Gastrocnemius medialis (tissue), 4 donors: ENCODE data around the gene SSC4D. TPM values are rescaled to one million over a fixed set of nuclear protein-coding genes. Genes with fewer than 3 reads are reported as not detected.

Experiments used
- ATAC-seq, 2 donors: fragments of 150-250 bp; one replicate each; pipeline ENCODE4 v1.9.1; 2016
- DNase-seq, 2 donors: peaks; one replicate each; pipeline ENCODE4 v3.0.0-alpha.2; 2019
- H3K27ac ChIP-seq, 4 donors: fragments of 200-600 bp; sonication (generic); 1 replicate in 1 of 4; 2 replicates in 3 of 4; pipeline ENCODE4 v1.5.1; 2016 to 2018; ENCODE audit warnings: mild to moderate bottlenecking in 2 of 4, moderate library complexity in 1 of 4
- H3K27me3 ChIP-seq, 3 donors: fragments of 200-600 bp; sonication (generic) in 2 of 3; 1 replicate in 1 of 3; 2 replicates in 2 of 3; pipeline versions ENCODE4 v1.5.1 to v1.6.0; 2016 to 2019; ENCODE audit warnings: mild to moderate bottlenecking in 1 of 3, moderate library complexity in 1 of 3
- H3K36me3 ChIP-seq, 2 donors: fragments of 200-600 bp; sonication (generic) in 1 of 2; one replicate each; pipeline ENCODE4 v1.5.1; 2017 to 2018
- H3K4me1 ChIP-seq, 2 donors: fragments of 200-600 bp; sonication (generic) in 1 of 2; one replicate each; pipeline ENCODE4 v1.5.1; 2016 to 2017; ENCODE audit warnings: mild to moderate bottlenecking in 2 of 2
- H3K4me3 ChIP-seq, 4 donors: fragments of 200-600 bp; sonication (generic) in 3 of 4; 1 replicate in 1 of 4; 2 replicates in 3 of 4; pipeline ENCODE4 v1.5.1; 2016 to 2019; ENCODE audit warnings: mild to moderate bottlenecking in 2 of 4
- H3K9me3 ChIP-seq, 3 donors: fragments of 200-600 bp; sonication (generic) in 2 of 3; 1 replicate in 1 of 3; 2 replicates in 2 of 3; pipeline ENCODE4 v1.5.1; 2016 to 2019
- CTCF ChIP-seq, 5 experiments: fragments of 450-650 bp in 3 of 5; fragments of 200-600 bp in 2 of 5; sonication (generic) in 2 of 5; IDR thresholded peaks in 4 of 5; conservative IDR thresholded peaks in 1 of 5; 1 replicate in 4 of 5; 2 replicates in 1 of 5; pipeline ENCODE4 v1.5.1; 2016 to 2019; ENCODE audit warnings: antibody characterized with exemption in 5 of 5, mild to moderate bottlenecking in 3 of 5, moderate library complexity in 3 of 5
- POLR2A ChIP-seq, 2 donors: fragments of 450-650 bp; IDR thresholded peaks; one replicate each; pipeline ENCODE4 v1.6.1; 2017; ENCODE audit warnings: antibody characterized with exemption in 2 of 2, mild to moderate bottlenecking in 2 of 2, moderate library complexity in 2 of 2
- in situ Hi-C, 4 donors: fragments of 200-750 bp; cut with MboI; loops; one replicate each; pipeline versions ENCODE4 v1.15.0 to v1.8.0; 2017; ENCODE audit warnings: low sequenced_read_pairs in 4 of 4
- intact Hi-C: fragments of 100-400 bp; cut with DNase I; formaldehyde crosslinking; loops from one replicate; pipeline ENCODE4 v1.15.1; 2023; ENCODE audit warnings: low total_unique reads
- total RNA-seq, 4 donors: library from RNA; depleted of rRNA; stranded (reverse); fragments of >200 nt; gene quantifications; one replicate each; pipeline versions ENCODE4 v1.1.0 to v1.2.3, GENCODE V29; 2016

The SSC4D gene
- total RNA-seq, 4 donors from 2014 or later = 0.20 to 0.68 (median 0.25) TPM; not detected in 1

- in situ Hi-C loops = loop anchor here in 1 of 4 donors (5.0 kb wide), 1 partner anchor 34 kb away; no protein-coding TSS in a partner anchor
Observed at GRCh38 chr7:76356115-76356514, 53.4 kb downstream of the SSC4D start.

GRCh38 chr7:76354981-76355730 is 54.3 kb downstream of the SSC4D start:
- Histone ChIP-seq H3K4me3 (peak overlapping the region in 3 of 4 donors; percentile 5 to 15 (median 11)), H3K27me3 (no peaks in the 10 kb centered on the region), H3K27ac (peak overlapping the region; percentile 96 to 100 (median 98)), H3K4me1 (peaks cover 77 to 80% of the 10 kb centered on the region in 2 donors), H3K36me3 (peaks cover 0 to 5% of the 10 kb centered on the region in 2 donors), H3K9me3 (no peaks in the 10 kb centered on the region)
- in situ Hi-C loops = loop anchor here in 1 of 4 donors (5.0 kb wide), 1 partner anchor 33 kb away; no protein-coding TSS in a partner anchor
- intact Hi-C loops = loop anchor here (5.0 kb wide), 1 partner anchor 178 kb away; no protein-coding TSS in a partner anchor
- ATAC-seq (no peak), DNase-seq (no peak)
- no peak for TF ChIP-seq POLR2A (IDR thresholded peaks at IDR 0.05)
- TF ChIP-seq CTCF (IDR thresholded peaks at IDR 0.05 in 4 of 5, conservative IDR thresholded peaks at IDR 0.05 in 1 of 5) = no peak

More at GRCh38 chr7:76356115-76356514, 53.4 kb downstream of the SSC4D start:
- Histone ChIP-seq H3K4me3 (peak overlapping the region in 1 of 4 donors; percentile 14), H3K27ac (peak overlapping the region; percentile 96 to 100 (median 98)), H3K9me3 (no peaks in the 10 kb centered on the region), H3K36me3 (no peaks in the 10 kb centered on the region), H3K4me1 (peaks cover 67 to 70% of the 10 kb centered on the region in 2 donors), H3K27me3 (no peaks in the 10 kb centered on the region)
- ATAC-seq (no peak), DNase-seq (no peak)
- intact Hi-C loops = loop anchor here (5.0 kb wide), 1 partner anchor 179 kb away; no protein-coding TSS in a partner anchor
- TF ChIP-seq CTCF (IDR thresholded peaks at IDR 0.05 in 4 of 5, conservative IDR thresholded peaks at IDR 0.05 in 1 of 5) (no peak), POLR2A (IDR thresholded peaks at IDR 0.05) (no peak)

GRCh38 chr7:76354516-76354915 is 55.0 kb downstream of the SSC4D start:
- TF ChIP-seq POLR2A (IDR thresholded peaks at IDR 0.05) (no peak), CTCF (IDR thresholded peaks at IDR 0.05 in 4 of 5, conservative IDR thresholded peaks at IDR 0.05 in 1 of 5) (no peak)
- no peak for DNase-seq
- peaks cover 0 to 11% of the 10 kb centered on the region in 2 donors for H3K36me3 ChIP-seq
- H3K27ac ChIP-seq = peak overlapping the region; percentile 96 to 100 (median 98)
- no peak for ATAC-seq
- H3K27me3 ChIP-seq = no peaks in the 10 kb centered on the region
- intact Hi-C loops (no loop called here), in situ Hi-C loops (no loop called here)
- peaks cover 79 to 82% of the 10 kb centered on the region in 2 donors for H3K4me1 ChIP-seq
- H3K9me3 ChIP-seq = no peaks in the 10 kb centered on the region
- peak overlapping the region in 3 of 4 donors; percentile 5 to 15 (median 11) for H3K4me3 ChIP-seq

GRCh38 chr7:76353744-76354143 is 55.8 kb downstream of the SSC4D start:
- peaks cover 0 to 13% of the 10 kb centered on the region in 2 donors for H3K36me3 ChIP-seq
- peak overlapping the region; percentile 96 to 100 (median 98) for H3K27ac ChIP-seq
- ATAC-seq (no peak), DNase-seq (no peak)
- H3K9me3 ChIP-seq = no peaks in the 10 kb centered on the region
- H3K4me3 ChIP-seq = no peak overlapping the region
- in situ Hi-C loops (no loop called here), intact Hi-C loops (no loop called here)
- TF ChIP-seq POLR2A (IDR thresholded peaks at IDR 0.05) = no peak
- TF ChIP-seq CTCF (IDR thresholded peaks at IDR 0.05 in 4 of 5, conservative IDR thresholded peaks at IDR 0.05 in 1 of 5) = no peak
- no peaks in the 10 kb centered on the region for H3K27me3 ChIP-seq
- peaks cover 80 to 88% of the 10 kb centered on the region in 2 donors for H3K4me1 ChIP-seq
